Mucosa of stomach (tissue), 1 donor: ENCODE results near the gene LRP5.

Experiments
- H3K27me3 ChIP-seq: one replicate; pipeline ENCODE4 v1.7.0; 2013; ENCODE audit warnings: mild to moderate bottlenecking, low read length; ENCODE audit not compliant: control insufficient read depth, insufficient read depth
- H3K36me3 ChIP-seq: one replicate; pipeline ENCODE4 v1.7.0; 2013; ENCODE audit warnings: low read length; ENCODE audit not compliant: control insufficient read depth, insufficient read depth
- H3K4me1 ChIP-seq: one replicate; pipeline ENCODE4 v1.7.0; 2013; ENCODE audit warnings: mild to moderate bottlenecking, low read length; ENCODE audit not compliant: control insufficient read depth, insufficient read depth
- H3K4me3 ChIP-seq: one replicate; pipeline ENCODE4 v1.7.0; 2013; ENCODE audit warnings: low read length
- H3K9ac ChIP-seq: one replicate; pipeline ENCODE4 v1.7.0; 2013; ENCODE audit warnings: mild to moderate bottlenecking, low read length, moderate library complexity
- H3K9me3 ChIP-seq: one replicate; pipeline ENCODE4 v1.7.0; 2013; ENCODE audit warnings: mild to moderate bottlenecking, low read length, moderate library complexity; ENCODE audit not compliant: control insufficient read depth
- donor health status: Pancreatic carcinoma.

The LRP5 gene

DNA sequence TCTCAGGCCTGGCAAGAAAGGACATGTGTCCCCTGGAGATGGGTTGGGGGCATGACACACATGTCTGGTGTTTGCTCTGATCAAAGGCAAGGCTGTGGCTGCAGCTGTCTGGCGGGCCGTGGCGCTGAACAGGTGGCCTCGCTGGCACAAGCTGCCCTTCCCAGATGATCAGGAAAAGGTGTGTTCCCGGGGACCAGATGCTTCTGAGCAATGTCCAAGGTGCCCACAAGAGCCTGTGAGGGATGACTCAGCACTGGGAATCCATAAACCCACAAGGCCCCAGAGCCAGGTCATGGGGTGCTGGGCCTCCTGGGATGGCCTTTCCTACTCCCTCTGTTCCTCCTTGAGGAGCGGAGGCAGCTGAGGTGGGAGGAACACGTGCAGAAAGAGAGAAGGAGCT lies 9.7 kb upstream of the LRP5 start:
- H3K9me3 ChIP-seq, result no peaks in the 10 kb centered on the region
- H3K9ac ChIP-seq, result no peak overlapping the region
- no peaks in the 10 kb centered on the region for H3K27me3 ChIP-seq
- H3K4me1 ChIP-seq, result peaks cover 33% of the 10 kb centered on the region
- H3K36me3 ChIP-seq, result no peaks in the 10 kb centered on the region
- no peak overlapping the region for H3K4me3 ChIP-seq

DNA sequence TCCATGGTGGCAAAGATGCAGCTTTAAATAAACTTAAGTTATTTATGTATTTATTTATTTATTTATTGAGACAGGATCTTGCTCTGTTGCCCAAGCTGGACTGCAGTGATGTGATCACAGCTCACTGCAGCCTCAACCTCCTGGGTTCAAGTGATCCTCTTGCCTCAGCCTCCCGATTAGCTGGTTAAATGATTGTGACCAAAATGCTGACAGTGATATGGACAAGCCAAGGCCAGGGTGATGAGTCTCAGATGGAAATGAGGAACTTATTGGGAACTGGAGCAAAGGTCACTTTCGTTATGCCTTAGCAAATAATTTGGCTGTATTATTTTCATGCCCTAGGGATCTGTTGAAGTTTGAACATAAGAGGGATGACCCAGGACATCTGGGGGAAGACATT lies 9.3 kb upstream of the LRP5 start:
- no peaks in the 10 kb centered on the region for H3K27me3 ChIP-seq
- no peak overlapping the region for H3K9ac ChIP-seq
- no peaks in the 10 kb centered on the region for H3K9me3 ChIP-seq
- H3K4me3 ChIP-seq, result no peak overlapping the region
- H3K4me1 ChIP-seq, result peaks cover 28% of the 10 kb centered on the region
- H3K36me3 ChIP-seq, result no peaks in the 10 kb centered on the region

DNA sequence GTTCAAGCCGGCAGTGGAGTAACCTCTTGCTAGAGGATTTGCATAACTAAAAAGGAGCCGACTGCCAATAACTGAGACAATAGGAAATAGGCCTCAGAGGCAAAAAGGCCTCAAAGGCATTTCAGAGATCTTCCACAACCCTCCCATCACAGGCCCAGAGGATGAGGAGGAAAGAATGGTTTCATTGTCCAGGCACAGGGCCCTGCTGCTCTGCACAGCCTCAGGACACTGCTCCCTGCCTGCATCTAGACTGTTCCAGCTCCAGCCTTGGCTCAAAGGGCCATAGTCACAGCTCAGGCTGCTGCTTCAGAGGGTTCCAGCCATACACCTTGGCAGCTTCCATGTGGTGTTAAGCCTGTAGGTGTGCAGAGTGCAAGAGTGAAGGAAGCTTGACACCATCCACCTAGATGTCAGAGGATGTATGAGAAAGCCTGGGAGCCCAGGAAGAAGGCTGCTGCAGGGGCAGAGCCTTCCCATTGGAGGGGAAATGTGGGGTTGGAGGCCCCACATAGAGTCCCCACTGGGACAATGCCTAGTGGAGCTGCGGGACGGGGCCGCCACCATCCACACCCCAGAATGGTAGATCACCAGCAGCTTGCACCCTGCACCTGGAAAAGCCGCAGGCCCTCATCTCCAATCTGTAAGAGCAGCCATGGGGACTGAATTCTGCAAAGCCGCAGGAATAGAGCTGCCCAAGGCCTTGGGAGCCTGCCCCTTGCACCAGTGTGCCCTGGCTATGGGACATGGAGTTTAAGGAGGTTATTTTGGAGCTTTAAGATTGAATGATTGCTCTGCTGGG lies 8.2 kb upstream of the LRP5 start:
- H3K9me3 ChIP-seq, result no peaks in the 10 kb centered on the region
- peaks cover 18% of the 10 kb centered on the region for H3K4me1 ChIP-seq
- H3K36me3 ChIP-seq, result no peaks in the 10 kb centered on the region
- H3K27me3 ChIP-seq, result no peaks in the 10 kb centered on the region
- H3K9ac ChIP-seq, result no peak overlapping the region
- no peak overlapping the region for H3K4me3 ChIP-seq

DNA sequence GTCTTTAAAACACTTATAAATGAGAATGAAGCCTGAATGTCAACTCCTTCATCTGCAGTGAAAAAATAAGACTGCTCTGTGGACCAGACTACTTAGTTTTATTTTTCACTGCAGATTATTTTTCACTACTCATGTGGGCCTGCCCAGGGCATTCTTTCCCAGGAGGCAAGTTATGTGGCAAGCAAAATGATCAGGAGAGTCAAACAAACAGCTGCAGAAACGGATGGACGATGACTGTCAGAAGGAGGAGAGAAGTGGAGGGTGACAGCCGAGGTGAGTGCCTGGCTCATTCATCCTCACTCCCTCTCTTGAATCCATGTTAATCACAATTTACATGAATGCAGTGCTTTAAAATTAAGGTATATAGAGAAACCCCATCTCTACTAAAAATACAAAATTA lies 5.8 kb upstream of the LRP5 start:
- Histone ChIP-seq H3K9ac (no peak overlapping the region), H3K9me3 (no peaks in the 10 kb centered on the region), H3K4me1 (peaks cover 16% of the 10 kb centered on the region), H3K36me3 (no peaks in the 10 kb centered on the region), H3K27me3 (no peaks in the 10 kb centered on the region), H3K4me3 (no peak overlapping the region)

DNA sequence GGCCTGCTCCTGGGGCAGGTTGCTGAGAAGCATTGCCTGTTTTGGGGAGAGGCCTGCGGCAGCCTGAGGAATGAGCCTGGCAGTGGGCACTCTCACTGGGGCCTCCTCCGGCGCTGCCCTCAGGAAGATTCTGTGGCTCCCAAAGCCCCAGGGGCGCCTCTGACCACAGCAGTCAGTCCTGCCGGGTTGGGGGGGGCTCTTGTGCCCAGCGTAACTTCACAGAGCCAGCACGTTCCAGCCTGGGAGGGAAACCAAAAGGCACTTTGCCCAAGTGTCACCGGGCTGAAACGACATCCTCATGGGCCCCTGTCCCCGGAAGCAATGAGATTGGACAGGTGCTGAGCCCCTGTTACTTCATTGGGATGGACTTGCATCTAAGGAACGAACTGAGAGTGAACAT lies 4.3 kb upstream of the LRP5 start:
- Histone ChIP-seq H3K4me1 (peaks cover 12% of the 10 kb centered on the region), H3K4me3 (no peak overlapping the region), H3K9me3 (no peaks in the 10 kb centered on the region), H3K27me3 (no peaks in the 10 kb centered on the region), H3K9ac (no peak overlapping the region), H3K36me3 (no peaks in the 10 kb centered on the region)

DNA sequence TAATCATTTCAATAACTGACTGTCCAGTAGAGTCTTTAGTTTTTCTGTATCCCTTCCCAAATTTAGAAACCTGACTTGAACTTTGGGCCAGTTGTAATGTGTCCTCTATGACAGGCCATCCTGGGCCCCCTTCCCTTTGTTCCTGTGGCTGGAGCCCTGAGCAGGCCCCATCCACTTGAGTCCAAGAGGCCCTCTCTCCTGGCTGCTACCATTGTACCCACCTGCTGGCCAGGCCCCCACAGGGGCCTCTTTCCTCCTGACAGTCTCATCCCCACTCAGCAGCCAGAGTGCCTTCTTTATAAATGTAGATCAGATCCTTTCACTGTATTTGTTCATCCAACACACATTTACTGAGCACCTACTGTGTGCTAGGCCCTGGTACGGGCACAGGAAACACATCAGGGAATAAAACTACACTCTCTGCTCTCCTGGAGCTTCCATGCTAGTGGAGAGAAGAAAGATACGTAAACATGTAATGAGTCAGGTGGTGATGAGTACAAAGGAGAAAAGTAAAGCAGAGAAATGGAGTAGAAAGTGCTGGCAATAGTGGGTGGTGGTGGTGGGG lies 2.7 kb upstream of the LRP5 start:
- Histone ChIP-seq H3K4me1 (peaks cover 23% of the 10 kb centered on the region), H3K27me3 (no peaks in the 10 kb centered on the region), H3K36me3 (no peaks in the 10 kb centered on the region), H3K9me3 (no peaks in the 10 kb centered on the region), H3K4me3 (no peak overlapping the region), H3K9ac (no peak overlapping the region)

DNA sequence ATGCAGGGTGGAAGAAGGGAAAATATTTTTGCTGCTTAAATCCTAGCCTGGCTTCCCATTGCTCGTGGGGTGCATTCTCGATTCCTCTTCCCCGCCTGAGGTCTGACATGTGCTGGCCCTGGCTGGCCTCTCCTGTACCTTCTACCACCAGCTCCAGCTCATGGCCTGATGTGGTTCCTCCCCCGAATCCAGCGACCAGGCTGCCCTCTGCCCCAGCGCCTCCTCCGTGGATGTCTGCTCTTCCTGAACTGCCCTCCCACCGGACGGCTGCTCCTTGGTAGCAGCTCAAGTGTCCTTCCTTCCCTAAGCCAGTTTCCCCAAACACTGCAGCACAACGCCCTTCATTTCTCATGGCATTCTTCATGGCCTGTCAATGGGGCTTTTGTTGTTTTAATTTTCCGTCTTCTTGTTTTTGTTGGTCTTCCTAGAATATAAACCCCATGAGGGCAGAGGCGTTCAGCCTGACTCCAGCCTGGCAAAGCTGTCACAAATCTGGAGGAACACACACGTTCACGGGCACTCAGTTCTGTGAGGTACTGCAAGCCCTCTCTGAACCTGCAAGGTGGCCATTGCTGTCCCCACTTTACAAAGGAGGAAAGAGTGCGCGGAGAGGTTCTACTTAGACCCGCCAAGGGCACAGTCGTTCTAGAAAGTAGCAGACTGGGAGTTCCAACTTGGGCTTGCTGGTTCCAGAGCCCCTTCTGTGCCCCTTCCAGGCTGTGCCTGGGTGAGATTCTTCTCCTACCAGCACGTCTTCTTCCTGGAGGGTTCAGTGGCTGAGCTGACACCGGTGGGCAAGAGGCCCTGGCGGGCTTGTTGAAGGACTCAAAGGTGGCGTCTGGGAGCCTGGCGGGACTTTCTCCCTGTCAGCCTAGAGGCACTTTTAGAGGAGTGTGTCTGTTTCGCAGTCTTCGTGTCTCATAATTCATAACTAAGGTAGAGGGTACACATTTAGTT lies 953 bp upstream of the LRP5 start:
- no peaks in the 10 kb centered on the region for H3K36me3 ChIP-seq
- no peak overlapping the region for H3K9ac ChIP-seq
- H3K9me3 ChIP-seq, result no peaks in the 10 kb centered on the region
- H3K27me3 ChIP-seq, result no peaks in the 10 kb centered on the region
- H3K4me1 ChIP-seq, result peaks cover 35% of the 10 kb centered on the region
- no peak overlapping the region for H3K4me3 ChIP-seq

DNA sequence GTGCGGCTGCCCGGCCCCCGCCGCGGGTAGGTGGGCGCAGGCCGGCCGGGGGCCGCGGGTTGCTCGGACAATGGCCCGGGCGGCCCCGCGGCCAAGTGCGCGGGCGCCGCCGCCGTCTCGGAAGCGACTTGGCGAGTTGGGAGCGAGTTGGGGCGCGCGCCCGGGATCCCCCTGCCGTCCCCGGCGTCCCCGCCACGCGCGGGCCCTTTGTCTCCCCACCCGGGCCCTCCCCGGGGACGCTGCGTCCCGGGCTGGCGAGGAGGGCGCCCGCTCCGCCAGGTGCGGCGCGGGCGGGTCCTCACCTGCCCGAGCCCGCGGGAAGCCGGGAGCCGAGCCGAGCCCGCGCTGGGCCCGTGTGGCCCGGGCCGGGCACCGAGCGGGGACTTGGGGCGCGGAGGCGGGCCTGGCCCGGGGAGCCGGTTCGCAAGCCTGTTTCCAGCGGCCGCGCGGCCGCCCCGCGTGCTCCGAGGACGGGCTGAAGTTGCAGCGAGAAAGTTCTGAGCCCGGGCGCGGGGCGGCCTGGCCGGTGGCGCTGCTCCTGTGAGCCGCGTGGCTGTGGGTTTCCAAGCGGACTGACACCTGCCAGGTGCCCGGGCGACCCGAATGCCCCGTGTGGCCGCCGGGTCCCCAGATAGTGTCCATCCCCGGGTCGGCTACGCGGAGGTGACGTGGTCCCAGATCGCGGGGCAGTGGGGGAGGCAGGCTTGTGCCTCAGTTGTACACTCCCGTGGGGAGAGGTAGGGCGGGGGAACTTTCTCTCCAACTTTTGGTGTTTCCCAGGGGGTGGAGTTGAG lies 586 bp downstream of the LRP5 start:
- Histone ChIP-seq H3K4me3 (peak overlapping the region; percentile 73), H3K4me1 (peaks cover 48% of the 10 kb centered on the region), H3K9ac (peak overlapping the region; percentile 77), H3K36me3 (no peaks in the 10 kb centered on the region), H3K27me3 (no peaks in the 10 kb centered on the region), H3K9me3 (no peaks in the 10 kb centered on the region)

DNA sequence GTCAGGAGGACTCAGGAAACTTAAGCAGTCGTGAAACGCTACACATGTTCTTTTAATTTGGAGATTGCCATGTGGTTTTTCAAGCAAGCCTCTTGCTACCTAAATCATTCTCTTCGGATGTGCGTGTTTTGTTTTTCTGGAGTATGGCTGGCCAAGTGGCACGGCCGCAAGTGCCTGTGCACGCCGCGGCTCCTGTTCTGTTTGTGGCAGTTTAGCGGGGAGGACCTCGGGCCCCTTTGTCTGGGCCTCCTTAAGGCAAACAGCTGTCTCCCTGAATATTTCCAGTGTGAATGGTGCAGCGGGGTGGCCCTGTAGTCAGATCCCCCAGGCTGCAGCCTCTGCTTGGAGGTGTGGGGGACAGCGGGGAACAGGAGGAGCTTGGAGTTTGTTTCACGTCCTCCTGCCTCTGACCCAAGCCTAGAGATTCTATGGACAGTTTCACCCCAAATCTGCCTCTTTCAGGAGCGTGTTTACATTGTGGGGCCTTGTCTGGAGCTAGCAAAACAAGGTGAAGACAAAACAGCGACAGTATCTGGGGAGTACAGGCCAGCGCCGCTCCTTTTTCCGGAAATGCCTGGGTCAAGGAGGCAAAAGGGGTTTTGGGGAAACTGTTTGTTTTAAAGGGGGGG lies 1.3 kb downstream of the LRP5 start:
- Histone ChIP-seq H3K4me1 (peaks cover 48% of the 10 kb centered on the region), H3K9ac (peak overlapping the region; percentile 77), H3K4me3 (peak overlapping the region; percentile 73), H3K36me3 (no peaks in the 10 kb centered on the region), H3K9me3 (no peaks in the 10 kb centered on the region), H3K27me3 (no peaks in the 10 kb centered on the region)

DNA sequence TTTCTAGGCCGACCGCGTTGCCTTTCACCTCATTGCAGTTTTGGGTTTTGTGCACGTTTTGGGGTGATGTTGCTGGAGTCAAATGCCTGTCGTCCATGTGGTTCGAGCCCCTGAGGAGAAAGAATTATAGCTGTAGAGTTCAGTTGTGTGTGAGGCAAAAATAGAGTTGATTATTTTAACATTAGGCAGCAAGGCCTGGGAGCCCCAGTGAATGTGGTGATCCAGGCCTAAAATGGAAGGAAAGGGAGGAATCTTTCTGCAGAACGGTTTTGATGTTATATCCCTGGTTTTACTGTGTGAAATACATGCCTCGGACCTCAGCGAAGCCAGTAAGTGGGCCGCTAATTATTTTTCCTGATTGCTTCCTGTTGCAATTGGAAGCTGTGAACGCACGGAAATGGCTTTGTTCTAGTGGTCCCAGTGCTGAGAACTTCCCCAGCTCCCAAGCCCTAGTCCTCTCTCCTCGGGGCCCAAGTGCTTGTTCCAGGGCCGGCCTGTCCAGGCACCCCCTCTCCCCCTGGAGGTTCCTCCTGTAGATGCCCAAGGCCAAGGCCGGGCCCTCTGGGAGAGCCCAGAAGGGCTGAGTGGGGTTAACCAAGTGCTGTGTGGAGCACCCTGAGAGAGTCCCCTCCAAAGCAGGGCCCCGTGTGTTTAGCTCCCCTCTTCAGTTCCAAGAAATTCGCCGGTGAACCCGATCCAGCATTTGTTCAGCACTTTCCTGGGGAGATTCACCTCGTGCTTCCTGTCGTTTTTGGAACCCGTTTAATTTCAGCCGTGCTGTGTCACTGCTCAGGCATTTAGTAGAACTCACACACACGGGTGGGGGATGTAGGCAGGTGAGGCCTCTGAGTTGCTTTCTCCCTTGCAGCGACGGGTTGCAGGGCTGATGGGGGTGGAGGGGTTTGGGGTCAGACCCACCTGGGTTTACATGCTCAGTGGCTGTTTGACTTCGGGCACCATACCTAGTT lies 2.1 kb downstream of the LRP5 start:
- H3K9ac ChIP-seq, result peak overlapping the region; percentile 77
- no peaks in the 10 kb centered on the region for H3K9me3 ChIP-seq
- peak overlapping the region; percentile 73 for H3K4me3 ChIP-seq
- H3K27me3 ChIP-seq, result no peaks in the 10 kb centered on the region
- H3K4me1 ChIP-seq, result peaks cover 48% of the 10 kb centered on the region
- no peaks in the 10 kb centered on the region for H3K36me3 ChIP-seq
